Measurements from ENCODE around the gene DMKN.

Gene DMKN

GRCh38 chr19:35522745-35523327 is 9.4 kb upstream of the DMKN start:
- DNase-seq = no peak

GRCh38 chr19:35521124-35521743 is 7.8 kb upstream of the DMKN start:
- peak in 1 of 3 experiments; percentile 18 for DNase-seq

GRCh38 chr19:35519291-35519690 is 5.8 kb upstream of the DMKN start:
- no peak for DNase-seq

GRCh38 chr19:35518313-35518712 is 4.9 kb upstream of the DMKN start:
- no peak for DNase-seq

GRCh38 chr19:35517342-35517741 is 3.9 kb upstream of the DMKN start:
- no peak for DNase-seq

- no peak for DNase-seq
Observed at GRCh38 chr19:35516310-35516709, 2.9 kb upstream of the DMKN start.

GRCh38 chr19:35514282-35514809 is 897 bp upstream of the DMKN start:
- no peak for DNase-seq

- no peak for DNase-seq
Observed at GRCh38 chr19:35512831-35513627, 420 bp downstream of the DMKN start.

GRCh38 chr19:35511337-35511736 is 2.1 kb downstream of the DMKN start:
- DNase-seq = no peak

GRCh38 chr19:35510626-35510964 is 2.9 kb downstream of the DMKN start:
- no peak for DNase-seq

GRCh38 chr19:35509861-35510625 is 3.4 kb downstream of the DMKN start:
- DNase-seq = peak; percentile 58 to 79 (median 76)

- DNase-seq = peak in 2 of 3 experiments; percentile 30 to 54
Observed at GRCh38 chr19:35509018-35509652, 4.3 kb downstream of the DMKN start.

GRCh38 chr19:35508129-35508528 is 5.3 kb downstream of the DMKN start:
- DNase-seq = no peak

GRCh38 chr19:35507561-35507960 is 5.9 kb downstream of the DMKN start:
- DNase-seq = no peak

- DNase-seq = no peak
Observed at GRCh38 chr19:35506011-35506410, 7.4 kb downstream of the DMKN start.

- no peak for DNase-seq
Observed at GRCh38 chr19:35502751-35503150, 10.7 kb downstream of the DMKN start.

- no peak for DNase-seq
Observed at GRCh38 chr19:35501684-35502083, 11.8 kb downstream of the DMKN start.

GRCh38 chr19:35500611-35501010 is 12.8 kb downstream of the DMKN start:
- no peak for DNase-seq

GRCh38 chr19:35498984-35499527 is 14.4 kb downstream of the DMKN start:
- no peak for DNase-seq

- DNase-seq = no peak
Observed at GRCh38 chr19:35498220-35498619, 15.2 kb downstream of the DMKN start.

GRCh38 chr19:35497406-35497805 is 16.0 kb downstream of the DMKN start:
- DNase-seq = no peak

Data from NCI-H1417 (cell line).